Ramos (cell line): ENCODE data around the gene ARVCF.

ENCODE experiments used
- in situ Hi-C: fragments of 300-500 bp; cut with MboI; formaldehyde crosslinking; loops from one replicate; pipeline ENCODE4 v1.14.3; 2022; ENCODE audit warnings: low sequenced_read_pairs; ENCODE audit not compliant: unreplicated experiment

ARVCF gene, protein sequence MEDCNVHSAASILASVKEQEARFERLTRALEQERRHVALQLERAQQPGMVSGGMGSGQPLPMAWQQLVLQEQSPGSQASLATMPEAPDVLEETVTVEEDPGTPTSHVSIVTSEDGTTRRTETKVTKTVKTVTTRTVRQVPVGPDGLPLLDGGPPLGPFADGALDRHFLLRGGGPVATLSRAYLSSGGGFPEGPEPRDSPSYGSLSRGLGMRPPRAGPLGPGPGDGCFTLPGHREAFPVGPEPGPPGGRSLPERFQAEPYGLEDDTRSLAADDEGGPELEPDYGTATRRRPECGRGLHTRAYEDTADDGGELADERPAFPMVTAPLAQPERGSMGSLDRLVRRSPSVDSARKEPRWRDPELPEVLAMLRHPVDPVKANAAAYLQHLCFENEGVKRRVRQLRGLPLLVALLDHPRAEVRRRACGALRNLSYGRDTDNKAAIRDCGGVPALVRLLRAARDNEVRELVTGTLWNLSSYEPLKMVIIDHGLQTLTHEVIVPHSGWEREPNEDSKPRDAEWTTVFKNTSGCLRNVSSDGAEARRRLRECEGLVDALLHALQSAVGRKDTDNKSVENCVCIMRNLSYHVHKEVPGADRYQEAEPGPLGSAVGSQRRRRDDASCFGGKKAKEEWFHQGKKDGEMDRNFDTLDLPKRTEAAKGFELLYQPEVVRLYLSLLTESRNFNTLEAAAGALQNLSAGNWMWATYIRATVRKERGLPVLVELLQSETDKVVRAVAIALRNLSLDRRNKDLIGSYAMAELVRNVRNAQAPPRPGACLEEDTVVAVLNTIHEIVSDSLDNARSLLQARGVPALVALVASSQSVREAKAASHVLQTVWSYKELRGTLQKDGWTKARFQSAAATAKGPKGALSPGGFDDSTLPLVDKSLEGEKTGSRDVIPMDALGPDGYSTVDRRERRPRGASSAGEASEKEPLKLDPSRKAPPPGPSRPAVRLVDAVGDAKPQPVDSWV

DNA sequence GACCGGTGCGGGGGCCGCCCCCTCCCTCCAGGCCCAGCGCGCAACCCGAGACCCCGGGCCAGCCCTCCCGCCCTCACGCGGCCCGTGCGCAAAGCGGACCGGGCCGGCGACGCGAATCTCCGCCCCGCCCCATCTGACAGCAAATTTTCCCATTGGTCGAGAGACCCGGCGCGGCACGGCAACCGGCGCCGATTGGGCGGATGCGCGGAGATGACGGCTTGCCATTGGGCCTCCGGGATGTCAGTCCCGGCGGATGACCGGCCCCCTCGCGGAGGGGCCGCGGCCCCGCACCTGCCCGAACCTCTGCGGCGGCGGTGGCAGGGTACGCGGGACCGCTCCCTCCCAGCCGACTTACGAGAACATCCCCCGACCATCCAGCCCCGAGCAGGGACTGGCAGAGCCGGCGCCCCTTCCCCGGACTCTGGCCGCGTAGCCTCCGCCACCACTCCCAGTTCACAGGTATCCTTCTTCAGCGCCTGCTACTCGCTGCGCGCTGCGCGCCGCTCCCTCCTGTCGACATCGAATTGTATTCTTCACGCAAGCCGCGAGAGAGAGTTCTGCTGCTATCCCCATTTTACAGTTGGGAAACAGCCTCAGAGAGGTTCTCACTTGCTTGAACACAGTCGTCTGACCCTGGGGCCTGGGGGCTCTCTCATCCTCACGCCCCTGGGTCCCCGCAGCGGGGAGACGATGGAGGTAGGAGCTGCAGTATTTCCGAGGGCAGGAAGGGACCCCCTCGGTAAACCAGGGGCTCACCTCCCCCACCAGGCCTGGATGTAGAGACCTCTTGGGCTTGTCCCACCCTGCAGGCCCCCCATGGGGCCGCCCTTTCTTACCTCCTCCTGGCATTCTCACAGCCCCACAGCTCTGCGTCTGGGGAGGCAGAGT, at the start of gene ARVCF:
TSS of gene ARVCF (minus strand) at position 90 of the 888 bp plus-strand sequence. CDS start 26,029 bp downstream, outside the sequence.
- in situ Hi-C loops = no loop called here

DNA sequence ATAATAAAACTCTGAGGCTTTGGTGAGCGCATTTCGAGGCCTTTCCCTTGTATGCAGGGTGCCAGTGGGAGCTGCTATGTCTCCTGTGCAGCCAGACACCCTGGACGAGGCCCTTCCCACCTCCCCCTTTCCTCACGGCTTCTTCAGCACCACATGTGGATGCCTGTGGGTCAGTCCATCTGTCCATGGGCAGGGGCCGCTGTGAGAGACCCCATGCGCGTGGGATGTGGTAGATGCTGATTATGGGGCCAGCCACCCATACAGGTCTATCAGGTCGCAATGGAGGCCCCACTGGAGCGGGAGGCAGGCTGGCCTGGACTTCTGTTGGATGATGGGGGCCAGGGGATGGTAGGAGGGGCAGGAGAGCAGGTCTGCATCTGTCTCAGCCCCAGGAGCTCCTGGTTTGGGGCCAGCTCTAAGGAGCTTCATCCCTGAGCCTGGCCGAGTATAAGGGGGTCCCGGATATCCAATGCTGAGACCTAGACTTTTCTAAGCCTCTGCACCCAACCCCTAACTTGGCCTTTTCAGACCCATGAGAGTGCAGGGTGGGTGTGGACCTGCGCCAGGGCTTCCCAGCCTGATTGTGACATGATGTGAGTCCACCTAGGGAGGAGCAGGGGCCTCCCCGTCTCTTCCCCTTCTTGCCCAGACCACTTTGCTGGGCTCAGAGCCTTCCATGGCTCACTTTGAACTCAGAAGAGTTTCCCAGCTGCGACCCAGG, 49.4 kb upstream of the ARVCF start:
- in situ Hi-C loops = no loop called here

DNA sequence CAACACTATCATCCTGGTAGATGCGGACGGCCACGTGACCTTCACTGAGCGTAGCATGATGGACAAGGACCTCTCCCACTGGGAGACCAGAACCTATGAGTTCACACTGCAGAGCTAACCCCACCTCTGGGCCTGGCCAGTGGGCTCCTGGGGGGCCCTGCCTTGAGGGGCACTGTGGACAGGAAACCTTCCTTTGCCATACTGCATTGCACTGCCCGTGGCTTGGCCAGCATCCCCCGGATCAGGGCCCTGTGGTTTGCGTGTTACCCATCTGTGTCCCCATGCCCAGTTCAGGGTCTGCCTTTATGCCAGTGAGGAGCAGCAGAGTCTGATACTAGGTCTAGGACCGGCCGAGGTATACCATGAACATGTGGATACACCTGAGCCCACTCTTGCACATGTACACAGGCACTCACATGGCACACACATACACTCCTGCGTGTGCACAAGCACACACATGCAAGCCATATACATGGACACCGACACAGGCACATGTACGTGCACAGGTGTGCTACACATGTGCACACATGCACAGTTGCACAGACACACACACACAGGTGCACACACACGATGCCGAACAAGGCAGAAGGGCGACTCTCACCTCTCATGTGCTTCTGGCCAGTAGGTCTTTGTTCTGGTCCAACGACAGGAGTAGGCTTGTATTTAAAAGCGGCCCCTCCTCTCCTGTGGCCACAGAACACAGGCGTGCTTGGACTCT, 48.1 kb upstream of the ARVCF start:
- in situ Hi-C loops = no loop called here

DNA sequence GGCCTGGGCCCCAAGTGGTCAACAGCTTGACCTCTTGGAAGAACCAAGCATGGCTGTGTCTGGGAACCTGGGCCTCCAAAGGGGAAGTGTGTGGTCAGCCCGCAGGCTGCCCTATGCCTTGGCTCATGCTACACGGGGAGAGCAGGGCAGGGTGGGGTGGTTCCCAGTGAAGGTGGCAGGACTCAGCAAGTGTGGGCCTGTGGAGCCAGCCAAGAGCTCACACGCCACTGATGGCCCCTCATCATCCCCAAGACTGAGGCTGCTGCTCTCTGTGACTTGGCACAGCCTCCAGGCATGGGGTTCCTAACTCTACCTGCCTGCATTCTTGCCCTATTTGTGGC, 47.5 kb upstream of the ARVCF start:
- in situ Hi-C loops = no loop called here

DNA sequence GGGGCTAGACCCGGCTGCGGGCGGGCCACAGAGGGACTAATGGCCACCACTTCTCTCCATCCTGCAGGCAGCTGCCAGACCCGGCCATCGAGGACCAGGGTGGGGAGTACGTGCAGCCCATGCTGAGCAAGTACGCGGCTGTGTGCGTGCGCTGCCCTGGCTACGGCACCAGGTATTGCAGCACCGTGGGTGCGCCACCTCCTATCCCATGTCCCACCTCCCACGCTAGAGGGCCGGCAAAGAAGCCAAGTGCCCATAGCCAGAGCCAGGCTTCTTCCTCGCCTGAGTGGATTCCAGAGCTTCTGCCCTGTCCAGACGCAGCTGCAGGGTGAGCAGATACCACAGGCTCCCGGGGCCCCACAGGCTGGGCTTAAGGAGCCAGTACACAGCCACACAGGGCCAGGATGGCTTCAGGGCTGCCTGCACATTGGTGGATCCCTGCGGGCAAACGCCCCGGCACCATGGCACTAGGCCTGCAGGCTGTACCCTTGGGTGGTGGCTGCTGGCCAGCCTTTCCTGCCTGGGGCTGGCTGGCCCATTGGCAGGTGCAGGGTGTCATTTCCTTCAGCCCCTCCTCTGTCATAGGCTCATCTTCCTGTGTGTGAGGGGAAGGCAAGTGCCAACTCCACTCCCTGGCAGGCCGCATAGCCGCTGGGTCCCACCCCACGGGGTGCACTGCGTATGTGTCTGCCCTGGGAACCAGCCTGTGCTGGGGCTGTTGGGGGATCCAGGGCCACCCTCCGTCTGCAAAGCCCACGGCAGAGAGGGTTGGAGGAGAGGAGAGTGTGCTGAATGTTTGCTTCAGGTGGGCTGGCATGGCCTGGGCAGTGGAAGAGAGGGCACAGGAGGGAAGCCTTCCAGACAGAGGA, 46.9 kb upstream of the ARVCF start:
- in situ Hi-C loops = no loop called here

DNA sequence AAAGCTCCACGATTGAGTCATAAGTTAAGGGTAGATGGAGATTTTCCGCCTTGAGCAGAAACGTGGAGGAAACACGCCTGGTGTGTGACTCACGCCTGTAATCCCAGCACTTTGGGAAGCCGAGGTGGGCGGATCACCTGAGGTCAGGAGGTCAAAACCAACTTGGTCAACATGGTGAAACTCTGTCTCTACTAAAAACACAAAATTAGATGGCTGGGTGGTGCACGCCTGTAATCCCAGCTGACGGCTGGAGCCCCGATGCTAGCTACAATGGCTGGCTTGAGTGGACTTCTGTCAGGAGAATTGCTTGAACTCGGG, 46.1 kb upstream of the ARVCF start:
- in situ Hi-C loops = no loop called here

DNA sequence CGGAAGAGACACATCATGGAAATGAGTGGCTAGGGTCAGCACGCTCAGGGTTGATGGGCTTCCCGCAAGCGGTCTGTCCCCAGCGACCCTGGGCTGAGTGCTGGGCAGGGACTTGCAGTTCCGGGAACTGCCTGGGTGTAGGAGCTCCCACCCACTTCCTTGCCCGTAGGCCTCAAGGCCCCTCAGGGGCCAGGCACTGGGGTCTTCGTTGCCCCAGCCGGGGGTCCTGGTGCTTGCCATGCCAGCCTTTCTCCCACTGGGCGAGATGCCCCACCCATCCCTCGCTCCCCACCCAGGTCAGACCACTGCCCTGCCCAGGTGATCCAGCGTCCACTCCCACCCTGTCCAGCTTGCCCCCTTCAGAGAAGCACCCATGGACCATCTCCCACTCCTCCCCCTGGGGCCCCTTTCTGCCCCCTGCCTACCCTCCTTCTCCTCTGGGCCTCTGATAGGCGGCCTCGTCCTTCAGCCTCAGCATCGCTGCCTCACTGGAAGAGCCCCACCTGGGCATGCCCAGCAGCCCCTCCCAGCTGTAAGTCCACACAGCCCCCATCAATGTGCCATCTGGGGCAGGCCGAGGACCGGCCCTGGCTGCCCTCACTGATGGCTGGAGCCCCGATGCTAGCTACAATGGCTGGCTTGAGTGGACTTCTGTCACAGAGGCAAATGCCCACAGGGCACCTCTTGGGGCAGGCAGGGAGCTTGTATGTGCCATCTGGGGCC, 45.6 kb upstream of the ARVCF start:
- in situ Hi-C loops = no loop called here

DNA sequence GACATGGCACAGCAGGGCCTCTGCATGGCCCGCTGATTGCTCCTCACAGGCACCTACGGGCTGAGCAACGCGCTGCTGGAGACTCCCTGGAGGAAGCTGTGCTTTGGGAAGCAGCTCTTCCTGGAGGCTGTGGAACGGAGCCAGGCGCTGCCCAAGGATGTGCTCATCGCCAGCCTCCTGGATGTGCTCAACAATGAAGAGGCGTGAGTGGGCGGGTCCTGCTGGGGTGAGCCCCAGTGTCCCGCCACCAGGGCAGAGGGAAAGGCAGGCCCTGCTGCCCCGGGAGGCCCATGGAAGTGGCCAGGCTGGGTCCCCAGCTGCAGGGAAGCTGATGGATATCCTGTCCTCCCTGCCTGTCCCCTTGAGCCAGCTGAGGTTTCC, 44.8 kb upstream of the ARVCF start:
- in situ Hi-C loops = no loop called here

DNA sequence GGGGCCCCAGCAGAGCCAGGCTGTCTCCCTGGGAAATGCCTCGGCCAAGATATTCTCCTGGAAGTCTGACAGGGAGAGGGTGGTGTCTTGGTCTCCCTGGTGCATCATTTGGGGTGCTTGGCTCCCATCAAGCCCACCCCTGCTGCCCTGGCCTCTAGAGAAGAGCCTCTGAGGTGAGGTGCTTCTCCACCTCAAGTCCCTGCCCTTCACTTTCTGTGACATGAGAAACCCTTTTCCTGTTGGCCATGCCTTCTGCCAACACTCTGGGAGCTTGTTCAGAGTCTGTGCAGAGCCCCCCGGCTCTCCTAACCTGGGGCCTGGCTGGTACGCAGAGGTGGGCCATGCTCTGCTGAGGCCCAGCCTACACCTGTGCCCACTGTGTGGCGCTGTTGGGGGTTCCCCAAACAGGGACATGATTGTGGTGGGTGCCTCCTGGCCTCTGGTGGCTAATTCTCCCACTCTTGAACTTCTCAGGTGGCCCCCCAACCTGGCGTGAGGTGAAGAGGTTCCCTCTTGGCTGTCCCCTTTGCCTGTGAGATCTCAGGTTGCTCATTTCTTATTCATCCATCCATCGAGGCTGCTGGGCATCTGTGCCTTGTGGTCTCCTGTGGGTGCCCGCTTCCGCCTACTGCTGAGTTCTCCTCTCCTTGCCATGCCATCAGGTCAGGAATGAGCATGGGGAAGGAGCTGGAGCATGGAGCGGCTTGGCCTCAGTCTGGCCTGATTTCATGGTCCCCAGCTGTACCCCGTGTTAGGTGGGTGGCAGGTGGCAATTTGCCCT, 44.3 kb upstream of the ARVCF start:
- in situ Hi-C loops = no loop called here

DNA sequence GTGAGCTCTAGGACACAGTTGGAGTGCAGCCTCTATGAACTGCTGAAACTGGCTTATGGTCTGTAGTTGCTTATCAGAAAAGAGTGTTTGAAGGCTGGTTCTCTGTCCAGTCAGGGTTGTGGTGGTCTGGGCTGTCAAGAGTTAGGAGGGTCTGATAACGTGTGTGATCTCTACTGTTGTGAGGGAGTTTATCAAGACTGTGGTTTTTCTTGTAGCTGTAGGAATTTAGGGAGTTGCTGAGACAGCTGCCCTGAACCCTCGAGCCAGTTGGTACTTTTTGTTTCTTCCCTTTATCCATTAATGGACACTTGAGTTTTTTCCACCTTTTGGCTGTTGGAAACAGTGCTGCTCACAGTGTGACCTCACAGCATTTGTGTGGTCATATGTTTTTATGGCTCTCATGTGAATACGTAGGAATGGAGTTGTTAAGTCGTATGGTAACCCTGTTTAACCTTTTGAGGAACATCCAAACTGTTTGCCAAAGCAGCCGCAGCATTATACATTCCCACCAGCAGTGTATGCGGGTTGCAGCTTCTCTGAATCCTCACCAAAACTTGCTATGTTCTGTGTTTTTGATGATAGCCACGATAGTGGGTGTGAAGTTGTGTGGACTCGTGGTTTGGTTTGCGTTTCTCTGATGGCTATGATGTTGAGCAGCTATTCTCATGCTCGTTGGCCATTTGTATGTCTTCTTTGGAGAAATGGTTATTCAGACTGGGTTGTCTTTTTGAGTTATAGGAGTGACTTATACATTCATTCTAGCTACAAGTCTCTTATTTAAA, 42.6 kb upstream of the ARVCF start:
- in situ Hi-C loops = no loop called here

DNA sequence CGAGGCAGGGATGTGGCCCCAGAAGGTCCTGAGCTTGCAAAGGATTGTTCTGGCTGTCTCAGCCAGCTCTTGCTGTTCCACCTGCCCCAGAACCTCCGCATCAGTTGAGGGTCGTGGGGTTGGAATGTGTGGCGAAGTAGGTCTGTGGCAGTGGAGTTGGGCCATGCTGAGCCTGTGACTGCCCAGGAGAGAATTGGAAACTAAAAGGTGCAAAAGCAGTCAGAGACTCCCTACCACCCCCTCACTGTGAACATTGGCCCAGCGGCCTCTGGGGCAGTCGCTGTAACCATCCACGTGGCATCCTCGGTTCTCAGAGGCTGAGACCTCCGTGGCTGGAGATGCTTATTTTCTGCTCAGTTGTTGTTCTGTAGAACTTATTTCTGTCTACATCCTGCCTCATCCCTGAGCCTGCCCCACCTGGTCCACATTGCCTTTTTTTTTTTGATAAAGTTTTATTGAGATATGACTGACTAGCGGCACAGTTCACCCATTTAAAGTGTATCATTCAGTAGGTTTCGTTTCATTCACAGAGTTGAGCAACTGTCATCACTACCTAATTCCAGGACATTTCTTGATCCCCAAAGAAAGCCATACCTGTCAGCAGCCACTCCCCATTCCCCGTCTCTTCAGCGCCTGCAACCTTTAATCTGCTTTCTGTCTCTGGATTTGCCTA, 41.1 kb upstream of the ARVCF start:
- in situ Hi-C loops = no loop called here

DNA sequence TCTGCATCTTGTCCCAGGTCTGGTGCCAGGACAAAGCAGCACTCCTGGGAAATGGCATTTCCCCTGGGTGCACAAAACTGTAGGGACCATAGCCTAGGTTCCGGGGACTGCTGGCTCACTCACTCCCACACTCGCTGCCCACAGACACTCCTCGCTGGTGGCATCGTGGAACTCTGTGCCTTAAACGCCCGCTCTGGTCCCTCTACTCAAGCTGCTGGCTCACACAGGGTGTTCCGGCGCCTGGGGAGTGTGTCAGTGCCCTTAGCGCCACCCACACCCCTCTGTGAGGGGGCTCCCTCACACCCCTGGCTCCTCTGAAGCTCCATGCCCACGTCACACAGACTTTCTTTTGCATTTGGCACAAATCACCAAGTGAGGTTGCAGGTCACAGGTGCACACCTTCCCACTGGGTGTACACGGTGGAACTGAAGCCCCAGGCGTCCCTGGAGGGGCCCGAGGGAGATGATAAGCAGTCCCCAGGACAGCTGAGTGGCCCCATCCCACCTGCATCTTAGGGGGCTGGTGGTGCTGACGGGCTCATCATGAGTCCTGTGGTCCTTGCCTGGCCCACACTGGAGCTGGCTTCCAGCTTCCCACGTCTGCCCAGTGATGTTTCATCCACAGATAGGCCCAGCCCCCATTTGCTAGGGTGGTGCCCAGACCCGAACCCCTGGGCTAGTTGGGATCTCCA, 40.2 kb upstream of the ARVCF start:
- in situ Hi-C loops = no loop called here

DNA sequence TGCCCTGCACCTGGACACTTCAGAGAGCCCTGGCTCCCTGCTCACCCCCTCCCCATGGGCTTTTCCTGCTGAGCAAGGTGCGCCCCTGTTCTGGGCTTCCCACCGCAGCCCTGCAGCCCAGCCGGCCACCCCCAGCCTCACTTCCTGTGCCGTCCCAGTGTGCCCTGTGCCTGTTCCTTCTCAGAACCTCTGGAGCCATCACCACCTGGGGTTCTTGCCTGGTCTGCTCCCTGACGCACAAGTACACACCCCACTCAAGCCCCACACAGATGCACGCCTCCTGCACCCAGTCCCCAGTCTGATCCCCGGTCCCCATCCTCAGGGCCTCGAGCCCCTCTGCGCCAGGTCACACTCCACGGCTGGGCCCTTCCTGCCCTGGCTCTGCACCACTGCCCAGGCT, 39.5 kb upstream of the ARVCF start:
- in situ Hi-C loops = no loop called here

DNA sequence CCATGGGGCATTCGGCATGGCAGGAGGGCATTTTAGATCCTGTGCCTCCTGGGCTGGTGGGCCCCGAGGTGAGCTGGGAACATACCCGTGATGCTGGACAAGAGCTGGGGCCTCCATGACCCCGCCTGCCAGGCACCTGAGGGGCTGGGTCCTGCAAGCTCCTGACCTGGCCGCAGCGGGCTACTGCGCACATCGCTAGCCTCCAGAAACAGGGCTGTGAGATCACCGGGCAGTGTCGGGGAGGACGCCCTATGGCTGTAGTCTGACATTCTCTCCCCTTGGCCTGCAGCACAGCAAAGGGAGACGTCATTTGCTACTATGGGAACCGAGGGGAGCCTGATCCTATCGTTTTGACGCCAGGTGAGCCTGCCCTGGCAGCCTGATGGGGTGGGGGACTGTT, 39.0 kb upstream of the ARVCF start:
- in situ Hi-C loops = no loop called here

DNA sequence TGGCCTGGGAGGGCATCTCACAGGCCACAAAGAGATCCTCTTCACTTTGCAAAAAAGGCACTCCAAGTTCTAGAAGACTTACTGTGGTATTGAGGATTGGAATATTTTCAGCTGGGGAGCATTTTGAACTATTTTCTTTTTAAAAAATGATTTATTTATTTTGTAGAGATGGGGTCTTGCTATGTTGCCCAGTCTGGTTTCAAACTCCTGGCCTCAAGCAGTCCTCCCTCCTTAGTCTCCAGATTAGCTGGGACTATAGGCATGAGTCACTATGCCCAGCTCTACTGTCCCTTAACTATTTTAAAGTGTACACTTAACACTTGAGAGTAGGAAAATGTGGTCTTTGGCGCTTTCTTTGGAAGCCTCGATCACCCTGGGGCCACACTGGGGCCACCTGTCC, 38.5 kb upstream of the ARVCF start:
- in situ Hi-C loops = no loop called here
